ENCODE data around the gene PHF19. TPM values are rescaled to one million over a fixed set of nuclear protein-coding genes. Genes with fewer than 3 reads are reported as not detected.
A peak's percentile ranks its signal among the peaks of the same experiment; 100 is the strongest.

PHF19 gene
- total and polyA plus RNA-seq, 10 donors, result 12.6 to 53.0 (median 36.7) TPM

- Histone ChIP-seq H3K27me3 (replicated peaks in 1 of 7) (no peaks in the 10 kb centered on the region), H3K4me3 (no peak overlapping the region), H3K4me1 (peaks cover 2 to 82% (median 39%) of the 10 kb centered on the region in 6 donors), H3K9me3 (peaks cover 0 to 3% (median 0%) of the 10 kb centered on the region in 8 donors), H3K27ac (no peak overlapping the region), H3K36me3 (peaks cover 0 to 83% (median 36%) of the 10 kb centered on the region in 6 donors)
- no peak for DNase-seq
- intact Hi-C loops (cut with DNase I; ENCODE audit: low total_unique reads), result no loop called here
- no peak for TF ChIP-seq CTCF (IDR thresholded peaks at IDR 0.05 in 8 of 11, conservative IDR thresholded peaks at IDR 0.05 in 3 of 11)
- no peak for TF ChIP-seq POLR2A (IDR thresholded peaks at IDR 0.05)
- no peak for TF ChIP-seq POLR2AphosphoS5 (IDR thresholded peaks at IDR 0.05)
- WGBS, 5 donors, result 89 to 100% (median 93%) methylated on average over 3 to 4 of the region's 4 CpGs
Measured at GRCh38 chr9:120913647-120914264, 36.8 kb upstream of the PHF19 start.

- Histone ChIP-seq H3K36me3 (peaks cover 0 to 81% (median 37%) of the 10 kb centered on the region in 6 donors), H3K4me1 (peaks cover 0 to 75% (median 34%) of the 10 kb centered on the region in 6 donors), H3K27ac (no peak overlapping the region), H3K9me3 (peaks cover 0 to 3% (median 0%) of the 10 kb centered on the region in 8 donors), H3K4me3 (no peak overlapping the region), H3K27me3 (replicated peaks in 1 of 7) (no peaks in the 10 kb centered on the region)
- DNase-seq, result no peak
- intact Hi-C loops (cut with DNase I; ENCODE audit: low total_unique reads), result no loop called here
- 71 to 94% (median 79%) methylated on average over 7 to 13 of the region's 13 CpGs for WGBS, 5 donors
- no peak for TF ChIP-seq POLR2A (IDR thresholded peaks at IDR 0.05)
Measured at GRCh38 chr9:120912958-120913646, 36.1 kb upstream of the PHF19 start.

- peaks cover 0 to 68% (median 26%) of the 10 kb centered on the region in 6 donors for H3K4me1 ChIP-seq
- intact Hi-C loops (cut with DNase I; ENCODE audit: low total_unique reads), result no loop called here
- H3K27me3 ChIP-seq (replicated peaks in 1 of 7), result no peaks in the 10 kb centered on the region
- WGBS, 5 donors, result 91 to 96% (median 94%) methylated on average over 6 to 9 of the region's 9 CpGs
- TF ChIP-seq POLR2AphosphoS5 (IDR thresholded peaks at IDR 0.05) (no peak), POLR2A (IDR thresholded peaks at IDR 0.05) (no peak), CTCF (IDR thresholded peaks at IDR 0.05 in 8 of 11, conservative IDR thresholded peaks at IDR 0.05 in 3 of 11) (no peak)
- H3K27ac ChIP-seq, result peak overlapping the region in 2 of 8 donors; percentile 65 to 81
- no peaks in the 10 kb centered on the region for H3K9me3 ChIP-seq
- no peak overlapping the region for H3K4me3 ChIP-seq
- DNase-seq, result no peak
- peaks cover 0 to 79% (median 37%) of the 10 kb centered on the region in 6 donors for H3K36me3 ChIP-seq
Measured at GRCh38 chr9:120911295-120911837, 34.4 kb upstream of the PHF19 start.

GRCh38 chr9:120910643-120911042 lies 33.7 kb upstream of the PHF19 start:
- peaks cover 0 to 79% (median 37%) of the 10 kb centered on the region in 6 donors for H3K36me3 ChIP-seq
- 83 to 92% (median 91%) methylated on average over 3 of the region's 3 CpGs for WGBS, 5 donors
- peaks cover 0 to 68% (median 19%) of the 10 kb centered on the region in 6 donors for H3K4me1 ChIP-seq
- TF ChIP-seq POLR2AphosphoS5 (IDR thresholded peaks at IDR 0.05), result no peak
- no peak for TF ChIP-seq POLR2A (IDR thresholded peaks at IDR 0.05)
- TF ChIP-seq CTCF (IDR thresholded peaks at IDR 0.05 in 8 of 11, conservative IDR thresholded peaks at IDR 0.05 in 3 of 11), result no peak
- H3K4me3 ChIP-seq, result no peak overlapping the region
- intact Hi-C loops (cut with DNase I; ENCODE audit: low total_unique reads), result no loop called here
- no peak for DNase-seq
- no peaks in the 10 kb centered on the region for H3K27me3 ChIP-seq (replicated peaks in 1 of 7)
- peak overlapping the region in 2 of 8 donors; percentile 65 to 81 for H3K27ac ChIP-seq
- no peaks in the 10 kb centered on the region for H3K9me3 ChIP-seq

All from spleen (tissue), 11 donors.